Right lobe of liver (tissue), 4 donors: ENCODE measurements around the gene ITPRID1.

ENCODE experiments used
- POLR2A ChIP-seq: fragments of 450-650 bp; IDR thresholded peaks from one replicate; pipeline ENCODE4 v1.6.1; 2017; ENCODE audit warnings: antibody characterized with exemption, mild to moderate bottlenecking
- TF ChIP-seq, protein P1 (sequence below), 4 donors: fragments of 200-600 bp in 3 of 4; fragments of 450-650 bp in 1 of 4; IDR thresholded peaks; one replicate each; pipeline versions ENCODE4 v1.5.1 to v1.8.0; 2016 to 2022; ENCODE audit warnings: antibody characterized with exemption in 4 of 4, mild to moderate bottlenecking in 2 of 4
- donor health status: DM: no; HTN: no; CAD: no.
- donor health status: DM: no; HTN: no; CAD: no.
- donor health status: DM: no; HTN: yes; CAD: no.

DNA sequence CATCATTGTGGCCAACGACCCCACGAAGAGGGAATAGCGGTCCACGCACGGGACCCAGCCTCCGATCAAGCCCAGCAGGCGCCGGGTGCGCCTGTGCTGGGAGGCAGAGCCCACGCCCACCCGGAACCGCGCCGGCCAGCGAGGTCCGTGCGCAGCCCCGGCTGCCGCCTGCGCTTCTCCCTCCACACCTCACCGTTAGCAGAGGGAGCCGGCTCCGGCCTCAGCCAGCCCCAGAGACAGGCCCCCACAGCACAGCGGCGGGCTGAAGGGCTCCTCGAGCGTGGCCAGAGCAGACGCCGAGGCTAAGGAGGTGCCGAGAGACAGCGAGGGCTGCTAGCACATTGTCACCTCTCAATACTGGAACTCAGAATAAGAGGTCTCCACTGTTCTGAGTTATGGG lies 3.6 kb downstream of the ITPRID1 start:
- TF ChIP-seq, protein P1, sequence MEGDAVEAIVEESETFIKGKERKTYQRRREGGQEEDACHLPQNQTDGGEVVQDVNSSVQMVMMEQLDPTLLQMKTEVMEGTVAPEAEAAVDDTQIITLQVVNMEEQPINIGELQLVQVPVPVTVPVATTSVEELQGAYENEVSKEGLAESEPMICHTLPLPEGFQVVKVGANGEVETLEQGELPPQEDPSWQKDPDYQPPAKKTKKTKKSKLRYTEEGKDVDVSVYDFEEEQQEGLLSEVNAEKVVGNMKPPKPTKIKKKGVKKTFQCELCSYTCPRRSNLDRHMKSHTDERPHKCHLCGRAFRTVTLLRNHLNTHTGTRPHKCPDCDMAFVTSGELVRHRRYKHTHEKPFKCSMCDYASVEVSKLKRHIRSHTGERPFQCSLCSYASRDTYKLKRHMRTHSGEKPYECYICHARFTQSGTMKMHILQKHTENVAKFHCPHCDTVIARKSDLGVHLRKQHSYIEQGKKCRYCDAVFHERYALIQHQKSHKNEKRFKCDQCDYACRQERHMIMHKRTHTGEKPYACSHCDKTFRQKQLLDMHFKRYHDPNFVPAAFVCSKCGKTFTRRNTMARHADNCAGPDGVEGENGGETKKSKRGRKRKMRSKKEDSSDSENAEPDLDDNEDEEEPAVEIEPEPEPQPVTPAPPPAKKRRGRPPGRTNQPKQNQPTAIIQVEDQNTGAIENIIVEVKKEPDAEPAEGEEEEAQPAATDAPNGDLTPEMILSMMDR (IDR thresholded peaks at IDR 0.05) = no peak
- no peak for TF ChIP-seq POLR2A
